GM12801 (cell line): Measurements from ENCODE around the gene OTUD7B.

Source experiments
- TF ChIP-seq, protein P1 (sequence below): IDR thresholded peaks from one replicate; pipeline ENCODE4 v1.5.1; 2011; ENCODE audit warnings: control low read depth; ENCODE audit not compliant: insufficient read length; ENCODE audit errors: extremely low read depth

Gene OTUD7B

DNA sequence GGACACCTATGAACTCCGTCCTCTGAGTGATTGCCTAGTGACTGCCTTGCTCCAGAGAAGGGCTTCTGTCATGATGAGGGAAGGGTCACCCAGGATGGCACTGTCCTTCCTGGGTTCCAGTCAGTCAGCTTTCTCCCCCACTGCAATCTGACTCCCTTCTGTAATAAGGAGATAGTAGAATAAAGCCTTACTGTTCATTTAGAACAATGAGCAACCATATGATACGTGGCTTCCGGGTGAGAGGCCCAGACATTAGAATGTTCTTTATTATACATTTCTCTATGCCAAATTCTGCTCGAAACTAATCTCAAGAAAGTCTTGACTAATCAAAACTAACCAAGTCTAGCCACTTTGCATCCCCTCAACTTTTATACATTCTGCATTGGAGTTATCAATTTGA is 65.3 kb downstream of the OTUD7B start:
- TF ChIP-seq, protein P1, sequence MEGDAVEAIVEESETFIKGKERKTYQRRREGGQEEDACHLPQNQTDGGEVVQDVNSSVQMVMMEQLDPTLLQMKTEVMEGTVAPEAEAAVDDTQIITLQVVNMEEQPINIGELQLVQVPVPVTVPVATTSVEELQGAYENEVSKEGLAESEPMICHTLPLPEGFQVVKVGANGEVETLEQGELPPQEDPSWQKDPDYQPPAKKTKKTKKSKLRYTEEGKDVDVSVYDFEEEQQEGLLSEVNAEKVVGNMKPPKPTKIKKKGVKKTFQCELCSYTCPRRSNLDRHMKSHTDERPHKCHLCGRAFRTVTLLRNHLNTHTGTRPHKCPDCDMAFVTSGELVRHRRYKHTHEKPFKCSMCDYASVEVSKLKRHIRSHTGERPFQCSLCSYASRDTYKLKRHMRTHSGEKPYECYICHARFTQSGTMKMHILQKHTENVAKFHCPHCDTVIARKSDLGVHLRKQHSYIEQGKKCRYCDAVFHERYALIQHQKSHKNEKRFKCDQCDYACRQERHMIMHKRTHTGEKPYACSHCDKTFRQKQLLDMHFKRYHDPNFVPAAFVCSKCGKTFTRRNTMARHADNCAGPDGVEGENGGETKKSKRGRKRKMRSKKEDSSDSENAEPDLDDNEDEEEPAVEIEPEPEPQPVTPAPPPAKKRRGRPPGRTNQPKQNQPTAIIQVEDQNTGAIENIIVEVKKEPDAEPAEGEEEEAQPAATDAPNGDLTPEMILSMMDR: no peak

DNA sequence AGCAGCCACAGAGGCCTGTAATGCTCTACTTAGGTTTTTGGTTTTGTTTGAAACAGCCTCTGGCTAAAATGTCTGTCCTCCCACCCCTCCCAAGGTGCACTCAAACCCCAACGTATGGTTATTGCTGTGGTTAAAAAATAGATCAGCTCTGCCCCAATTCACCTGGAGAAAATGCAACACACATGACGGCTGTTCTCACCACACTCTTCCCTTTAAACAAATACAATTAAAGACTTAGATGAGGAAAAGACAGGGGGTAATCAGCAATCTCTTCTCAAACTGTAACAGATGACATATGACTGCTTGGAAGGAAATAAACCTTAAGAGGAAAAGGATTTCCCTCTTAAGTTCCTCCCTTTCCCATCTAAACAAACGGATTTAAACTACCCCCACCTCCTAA is 67.6 kb downstream of the OTUD7B start:
- TF ChIP-seq, protein P1: no peak

DNA sequence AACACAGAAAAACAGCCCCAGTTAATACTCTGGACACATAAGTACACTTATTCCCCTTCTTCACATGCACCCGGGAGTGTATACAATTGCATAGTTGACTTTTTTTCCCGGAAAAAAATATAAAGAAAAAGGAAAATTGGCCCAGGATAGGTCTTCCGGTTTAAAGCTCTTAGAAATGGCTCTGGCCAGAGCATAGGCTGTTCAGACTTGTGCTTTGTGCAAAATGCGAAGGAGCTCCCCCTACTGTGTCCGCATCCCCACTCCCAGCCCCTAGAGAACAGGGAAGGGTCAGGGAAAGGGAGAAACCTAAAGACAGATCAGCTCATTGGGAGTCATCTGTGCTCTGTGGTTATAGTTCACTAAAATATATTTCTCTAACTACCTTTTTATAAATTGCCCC is 68.3 kb downstream of the OTUD7B start:
- TF ChIP-seq, protein P1: no peak

DNA sequence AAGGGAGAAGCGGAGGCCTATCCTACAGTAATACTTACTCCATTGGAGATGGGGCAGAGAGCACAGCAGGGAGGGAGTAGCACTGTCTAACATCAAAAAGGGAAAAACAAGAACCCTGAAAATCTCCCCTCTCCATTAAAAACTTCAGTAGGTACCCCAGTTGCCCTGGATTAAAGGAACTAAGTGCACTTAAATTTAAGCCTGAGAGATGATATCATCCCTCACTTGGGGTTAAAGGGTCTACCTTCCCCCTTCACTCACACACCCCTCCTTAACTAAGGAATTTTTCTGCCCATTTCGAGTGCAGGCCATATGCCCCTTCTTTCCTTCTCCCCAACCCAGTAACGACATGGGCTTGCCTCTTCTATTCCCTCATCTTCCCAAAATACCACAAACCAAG is 70.1 kb downstream of the OTUD7B start:
- TF ChIP-seq, protein P1: no peak

DNA sequence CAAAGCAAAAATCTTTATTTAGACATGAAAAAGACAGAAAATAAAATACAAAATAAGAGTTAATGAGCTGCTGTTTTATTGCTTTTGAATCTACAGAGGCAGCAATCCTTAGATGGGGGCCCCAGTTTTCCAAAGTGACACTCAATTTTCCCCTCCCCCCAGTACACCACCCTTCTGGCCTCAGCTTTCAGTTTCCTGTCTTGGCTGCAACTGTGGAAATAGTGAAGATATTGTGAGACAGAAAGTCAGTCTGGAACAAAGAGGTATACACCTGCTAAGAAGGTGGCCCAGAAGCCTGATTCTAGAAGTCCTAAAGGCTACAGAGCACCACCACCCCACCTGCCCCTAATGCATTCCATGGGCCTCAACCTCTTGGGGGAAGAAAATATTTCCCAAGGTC is 72.8 kb downstream of the OTUD7B start:
- TF ChIP-seq, protein P1: no peak

DNA sequence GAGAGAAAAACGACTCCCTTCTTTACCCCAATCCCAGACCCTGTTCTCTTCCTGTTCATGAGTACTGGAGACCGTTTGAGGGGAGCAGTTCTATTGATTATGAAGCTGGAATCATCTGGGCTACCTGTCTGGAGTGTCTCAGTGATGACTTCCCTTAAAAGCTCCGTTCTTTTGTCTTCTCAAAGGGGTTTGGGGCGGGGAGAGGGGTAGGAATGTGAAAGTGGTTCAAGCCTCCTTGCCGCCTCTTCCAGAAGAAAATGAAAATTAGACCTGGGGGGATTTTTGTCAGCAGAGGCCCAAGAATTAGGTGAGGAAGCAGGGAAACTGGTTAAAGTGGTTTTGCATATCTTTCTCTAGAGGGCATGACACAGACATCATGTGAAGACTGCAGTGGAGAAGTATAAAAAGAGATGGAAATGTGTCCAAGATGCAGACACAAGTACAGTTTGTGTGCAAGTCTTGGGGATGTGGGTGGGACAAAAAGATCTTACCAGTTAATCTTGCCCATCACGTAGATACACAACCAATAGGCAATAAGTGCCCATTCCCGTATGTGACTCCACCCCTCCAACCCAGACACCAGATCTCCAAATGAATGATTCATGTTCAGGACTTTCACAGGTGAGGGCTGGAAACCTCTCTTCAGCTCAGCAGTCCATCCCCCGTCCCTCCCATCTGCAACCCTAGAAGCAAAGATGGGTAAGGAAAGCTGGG is 73.4 kb downstream of the OTUD7B start:
- TF ChIP-seq, protein P1: no peak

DNA sequence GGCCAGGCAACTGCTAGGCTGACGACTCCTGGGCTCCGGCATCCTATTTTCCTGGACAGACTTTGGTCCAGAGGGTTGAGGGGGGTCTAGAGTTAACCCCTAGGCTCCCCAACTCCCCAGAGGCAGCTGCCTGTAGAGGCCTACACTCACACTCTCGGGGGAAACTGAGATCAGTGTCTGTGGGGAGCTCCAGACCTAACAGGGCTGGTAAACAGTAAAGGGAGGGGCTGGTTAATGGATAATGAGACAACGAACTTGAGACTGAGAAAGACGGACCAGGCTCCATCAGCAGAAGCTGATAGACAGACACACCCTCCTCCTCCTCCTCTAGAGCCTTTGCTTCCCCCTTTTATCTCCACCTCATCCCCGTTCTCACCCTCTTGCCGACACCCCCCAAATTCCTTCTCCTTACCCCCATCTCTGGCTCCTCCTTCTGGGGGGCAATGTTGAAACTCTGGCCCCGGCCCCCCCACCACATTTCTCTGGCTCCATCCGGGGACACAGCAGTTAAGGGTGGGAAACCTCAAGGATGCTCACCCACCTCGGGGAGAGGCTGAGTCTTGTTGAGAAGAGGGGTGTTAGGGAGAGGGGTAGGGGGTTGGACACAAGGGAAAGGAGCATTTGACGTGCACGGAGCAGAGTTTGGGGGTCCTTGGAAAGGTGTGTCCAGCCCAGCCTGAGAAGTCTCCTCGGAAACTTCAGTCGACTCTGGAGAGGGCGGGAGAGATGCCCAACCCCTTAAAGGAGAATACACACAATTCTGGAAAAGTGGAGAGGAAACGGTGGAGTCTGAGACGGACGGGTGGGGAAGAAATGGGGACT is 74.1 kb downstream of the OTUD7B start, which contains the start of gene MTMR11:
MTMR11 (minus strand) TSS at position 710 of the 822 bp plus-strand sequence; CDS start at position 478, 232 bp downstream.
- TF ChIP-seq, protein P1: no peak
